Activated CD4-positive, alpha-beta T cell treated with anti-CD3 and anti-CD28 coated beads for 36 hours (primary cell): ENCODE measurements around the gene UNC79. TPM values are rescaled to one million over a fixed set of nuclear protein-coding genes. Genes with fewer than 3 reads are reported as not detected.

Experiments used
- ATAC-seq: fragments of 200-7000 bp; cut with Tn5 transposase; one replicate; pipeline ENCODE4 v1.10.0; 2021; ENCODE audit warnings: mild to moderate bottlenecking, moderate library complexity
- CTCF ChIA-PET: fragments of 350-600 bp; sonication (Branson Sonifier 250); formaldehyde crosslinking; loops from one replicate; lab custom pipeline; 2021; ENCODE audit warnings: antibody characterized with exemption; lab: Charles Lee
- POLR2A ChIA-PET: fragments of 350-600 bp; sonication (Branson Sonifier 250); formaldehyde crosslinking; loops from one replicate; lab custom pipeline; 2021; ENCODE audit warnings: antibody characterized with exemption, inconsistent platforms; lab: Charles Lee
- DNase-seq: peaks from one replicate; pipeline ENCODE4 v3.0.0-alpha.2; 2020
- H3K27ac Mint-ChIP-seq: one replicate; pipeline ENCODE4 v1.8.0; 2021; ENCODE audit warnings: mixed read lengths
- H3K27me3 Mint-ChIP-seq: one replicate; pipeline ENCODE4 v1.8.0; 2021; ENCODE audit warnings: mixed read lengths
- H3K36me3 Mint-ChIP-seq: one replicate; pipeline ENCODE4 v1.8.0; 2021; ENCODE audit warnings: low read depth, mixed read lengths
- H3K4me1 Mint-ChIP-seq: one replicate; pipeline ENCODE4 v1.8.0; 2021; ENCODE audit warnings: mixed read lengths
- H3K4me3 Mint-ChIP-seq: one replicate; pipeline ENCODE4 v1.8.0; 2021; ENCODE audit warnings: mild to moderate bottlenecking, moderate library complexity, mixed read lengths
- H3K9me3 Mint-ChIP-seq: one replicate; pipeline ENCODE4 v1.8.0; 2021; ENCODE audit warnings: low read depth, mixed read lengths
- intact Hi-C, 2 experiments: fragments of 100-400 bp; cut with DNase I in 1 of 2; cut with micrococcal nuclease in 1 of 2; formaldehyde crosslinking; loops; one replicate each; pipeline versions ENCODE4 v1.14.2 to v1.15.1; 2022 to 2024; cut with DNase I, micrococcal nuclease
- total RNA-seq, 2 experiments: library from RNA; stranded (reverse); gene quantifications; one replicate each; pipeline ENCODE4 v1.2.3, GENCODE V29; 2021

The UNC79 gene
- total RNA-seq, 2 experiments from 2014 or later: 0.02 TPM; not detected in 1

GRCh38 chr14:93733231-93733630, 302.5 kb downstream of the UNC79 start:
- POLR2A ChIA-PET: no interaction called here
- Mint-ChIP-seq H3K27ac (no peak overlapping the region), H3K9me3 (no peaks in the 10 kb centered on the region), H3K4me1 (no peaks in the 10 kb centered on the region), H3K27me3 (peaks cover 5% of the 10 kb centered on the region), H3K36me3 (no peaks in the 10 kb centered on the region), H3K4me3 (no peak overlapping the region)
- intact Hi-C loops: no loop called here
- ATAC-seq (no peak), DNase-seq (no peak)
- CTCF ChIA-PET: interaction anchor here (0.6 kb wide), 1 partner anchor 26 kb away, joined by 3 read pairs; no protein-coding TSS in a partner anchor

DNA sequence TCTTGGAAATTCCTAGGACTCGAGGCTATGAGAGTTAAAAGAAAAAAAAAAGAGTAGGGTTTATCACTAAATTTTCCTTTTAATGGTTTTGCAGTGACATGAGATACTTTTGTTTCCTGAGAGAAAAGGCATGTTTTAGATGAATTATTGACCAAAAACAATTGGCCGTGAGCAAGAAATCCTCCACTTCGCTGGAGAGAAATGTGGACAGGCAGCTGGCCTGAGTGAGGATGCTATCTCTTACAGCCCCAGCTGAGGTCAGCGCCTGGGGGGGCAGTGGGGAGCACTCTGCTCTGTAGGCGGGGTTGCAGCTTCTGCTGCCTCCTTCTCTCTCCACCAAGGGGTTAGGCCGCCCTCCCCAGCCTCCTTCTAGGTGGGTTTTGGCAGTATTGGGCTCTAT, 302.9 kb downstream of the UNC79 start:
- Mint-ChIP-seq H3K36me3 (no peaks in the 10 kb centered on the region), H3K27me3 (peaks cover 5% of the 10 kb centered on the region), H3K4me1 (no peaks in the 10 kb centered on the region), H3K4me3 (no peak overlapping the region), H3K27ac (no peak overlapping the region), H3K9me3 (no peaks in the 10 kb centered on the region)
- intact Hi-C loops: no loop called here
- ATAC-seq: no peak
- ChIA-PET POLR2A (no interaction called here), CTCF (interaction anchor here (0.6 kb wide), 1 partner anchor 26 kb away, joined by 3 read pairs; no protein-coding TSS in a partner anchor)
- no peak for DNase-seq

- Mint-ChIP-seq H3K4me3 (no peak overlapping the region), H3K36me3 (no peaks in the 10 kb centered on the region), H3K27ac (no peak overlapping the region), H3K27me3 (peaks cover 5% of the 10 kb centered on the region), H3K4me1 (no peaks in the 10 kb centered on the region), H3K9me3 (no peaks in the 10 kb centered on the region)
- ChIA-PET POLR2A (no interaction called here), CTCF (no interaction called here)
- intact Hi-C loops: no loop called here
- DNase-seq: peak; percentile 34
- ATAC-seq: no peak
These were observed 303.5 kb downstream of the UNC79 start for GRCh38 chr14:93734086-93734822.

DNA sequence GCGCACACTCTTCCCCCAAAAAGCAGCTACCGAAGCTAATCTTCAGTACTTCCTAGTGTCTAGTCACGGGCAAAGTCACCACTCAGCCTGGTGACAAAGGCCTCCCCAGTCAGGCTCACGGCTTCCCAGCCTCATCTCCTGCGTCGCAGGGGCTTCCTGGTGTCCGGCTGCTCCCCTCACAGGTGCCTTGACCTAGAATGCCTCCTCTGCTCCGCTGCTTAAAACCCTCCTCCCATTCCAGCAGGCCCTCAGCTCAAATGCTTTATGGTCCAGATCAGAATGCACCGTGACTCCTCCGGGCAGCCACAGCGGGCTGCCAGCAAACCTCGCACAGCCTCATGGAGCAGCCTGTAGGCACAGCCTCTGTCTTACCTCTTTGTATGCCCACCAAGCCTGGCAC, 304.5 kb downstream of the UNC79 start:
- H3K4me3 Mint-ChIP-seq: no peak overlapping the region
- no peak overlapping the region for H3K27ac Mint-ChIP-seq
- H3K4me1 Mint-ChIP-seq: no peaks in the 10 kb centered on the region
- ChIA-PET POLR2A (no interaction called here), CTCF (no interaction called here)
- H3K36me3 Mint-ChIP-seq: no peaks in the 10 kb centered on the region
- H3K27me3 Mint-ChIP-seq: peaks cover 5% of the 10 kb centered on the region
- DNase-seq (no peak), ATAC-seq (no peak)
- intact Hi-C loops: loop anchor here in 1 of 2 experiments (5.0 kb wide), 1 partner anchor 172 kb away; no protein-coding TSS in a partner anchor
- H3K9me3 Mint-ChIP-seq: no peaks in the 10 kb centered on the region

- DNase-seq (peak; percentile 18), ATAC-seq (no peak)
- no peaks in the 10 kb centered on the region for H3K9me3 Mint-ChIP-seq
- ChIA-PET CTCF (interaction anchor here (0.6 kb wide), 1 partner anchor 391 kb away, joined by 3 read pairs; no protein-coding TSS in a partner anchor), POLR2A (no interaction called here)
- H3K27ac Mint-ChIP-seq: no peak overlapping the region
- peaks cover 3% of the 10 kb centered on the region for H3K27me3 Mint-ChIP-seq
- intact Hi-C loops: loop anchor here in 1 of 2 experiments (5.0 kb wide), 1 partner anchor 171 kb away; no protein-coding TSS in a partner anchor
- H3K4me1 Mint-ChIP-seq: no peaks in the 10 kb centered on the region
- H3K4me3 Mint-ChIP-seq: no peak overlapping the region
- H3K36me3 Mint-ChIP-seq: no peaks in the 10 kb centered on the region
These were observed 305.8 kb downstream of the UNC79 start for GRCh38 chr14:93736378-93737014.

DNA sequence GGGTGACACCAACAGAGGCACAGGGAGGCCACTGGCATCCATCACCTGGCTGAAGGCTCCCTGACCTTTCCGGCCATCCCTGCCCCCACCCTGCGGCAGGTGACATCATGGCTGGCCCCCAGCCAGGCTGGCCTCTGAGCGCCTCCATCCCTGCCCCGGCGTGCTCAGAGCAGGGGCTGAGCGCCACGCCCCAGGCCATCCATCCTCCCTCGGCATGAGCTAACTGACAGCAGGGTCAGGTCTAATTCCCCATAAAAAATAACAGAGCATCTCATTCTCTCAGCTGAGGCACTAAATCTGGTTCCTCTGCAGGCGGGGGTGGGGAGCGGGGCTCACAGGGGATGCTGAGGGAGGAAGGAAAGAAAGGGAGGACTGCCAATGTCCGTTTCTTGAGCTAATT, 306.9 kb downstream of the UNC79 start:
- H3K36me3 Mint-ChIP-seq: no peaks in the 10 kb centered on the region
- H3K4me3 Mint-ChIP-seq: no peak overlapping the region
- H3K9me3 Mint-ChIP-seq: no peaks in the 10 kb centered on the region
- DNase-seq (no peak), ATAC-seq (no peak)
- intact Hi-C loops: loop anchor here in 1 of 2 experiments (5.0 kb wide), 1 partner anchor 170 kb away; no protein-coding TSS in a partner anchor
- H3K4me1 Mint-ChIP-seq: no peaks in the 10 kb centered on the region
- POLR2A ChIA-PET: no interaction called here
- CTCF ChIA-PET: interaction anchor here (0.6 kb wide), 1 partner anchor 37 kb away, joined by 3 read pairs; no protein-coding TSS in a partner anchor
- no peak overlapping the region for H3K27ac Mint-ChIP-seq
- H3K27me3 Mint-ChIP-seq: peaks cover 3% of the 10 kb centered on the region

GRCh38 chr14:93741556-93742230, 311.0 kb downstream of the UNC79 start:
- intact Hi-C loops: no loop called here
- Mint-ChIP-seq H3K36me3 (no peaks in the 10 kb centered on the region), H3K4me1 (no peaks in the 10 kb centered on the region), H3K9me3 (no peaks in the 10 kb centered on the region), H3K27me3 (peaks cover 3% of the 10 kb centered on the region), H3K27ac (no peak overlapping the region), H3K4me3 (no peak overlapping the region)
- CTCF ChIA-PET: interaction anchor here (0.9 kb wide), 1 partner anchor 50 kb away, joined by 3 read pairs; no protein-coding TSS in a partner anchor
- POLR2A ChIA-PET: interaction anchor here (0.7 kb wide), 1 partner anchor 919 kb away, joined by 4 read pairs; no protein-coding TSS in a partner anchor
- no peak for DNase-seq
- ATAC-seq: no peak

DNA sequence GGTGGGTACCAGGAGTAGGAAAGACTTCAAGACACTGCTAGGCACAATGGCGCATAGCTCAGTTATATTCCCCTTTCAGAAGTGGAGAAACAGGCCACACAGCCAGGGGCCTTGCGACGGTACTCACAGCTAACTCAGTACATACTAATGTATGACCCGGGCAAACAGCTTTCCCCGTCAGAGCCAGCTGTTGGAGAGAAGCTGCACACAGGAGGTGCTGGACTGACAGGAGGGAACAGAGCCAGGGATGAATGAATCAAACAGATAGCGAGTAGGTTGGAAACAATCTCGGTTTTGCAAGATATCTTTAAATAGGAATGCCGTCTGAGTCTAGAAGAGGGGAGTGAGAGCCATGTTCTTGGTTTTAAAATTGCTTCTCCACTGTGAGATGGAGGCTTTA, 312.0 kb downstream of the UNC79 start:
- ChIA-PET POLR2A (no interaction called here), CTCF (no interaction called here)
- H3K4me3 Mint-ChIP-seq: no peak overlapping the region
- DNase-seq (no peak), ATAC-seq (no peak)
- H3K9me3 Mint-ChIP-seq: no peaks in the 10 kb centered on the region
- no peaks in the 10 kb centered on the region for H3K27me3 Mint-ChIP-seq
- H3K4me1 Mint-ChIP-seq: no peaks in the 10 kb centered on the region
- H3K27ac Mint-ChIP-seq: no peak overlapping the region
- intact Hi-C loops: no loop called here
- H3K36me3 Mint-ChIP-seq: no peaks in the 10 kb centered on the region

GRCh38 chr14:93743270-93744060, 312.7 kb downstream of the UNC79 start:
- DNase-seq (no peak), ATAC-seq (no peak)
- Mint-ChIP-seq H3K27me3 (no peaks in the 10 kb centered on the region), H3K9me3 (no peaks in the 10 kb centered on the region), H3K27ac (no peak overlapping the region), H3K36me3 (no peaks in the 10 kb centered on the region), H3K4me1 (no peaks in the 10 kb centered on the region), H3K4me3 (no peak overlapping the region)
- CTCF ChIA-PET: no interaction called here
- POLR2A ChIA-PET: no interaction called here
- intact Hi-C loops: no loop called here

DNA sequence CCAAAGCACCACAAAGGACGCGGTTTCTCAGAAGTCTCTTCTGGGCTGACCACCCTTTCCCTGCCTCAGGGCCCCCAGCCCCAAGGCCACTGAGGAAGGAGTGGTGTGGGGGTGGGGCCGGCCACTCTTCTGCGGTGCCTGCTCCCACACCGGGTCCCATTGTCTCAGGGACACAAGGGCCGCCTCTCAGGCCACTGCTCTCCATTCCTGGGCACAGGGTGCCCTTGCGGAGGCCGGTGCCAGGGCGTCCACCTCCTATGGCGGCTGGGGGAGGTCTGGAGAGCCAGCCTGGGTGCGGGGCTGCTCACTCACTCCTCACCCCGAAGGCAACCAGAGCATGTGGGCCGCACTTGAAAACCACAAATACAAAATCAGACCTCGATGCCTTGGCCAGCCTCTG, 313.4 kb downstream of the UNC79 start:
- Mint-ChIP-seq H3K27me3 (no peaks in the 10 kb centered on the region), H3K9me3 (no peaks in the 10 kb centered on the region), H3K4me3 (no peak overlapping the region), H3K4me1 (no peaks in the 10 kb centered on the region), H3K27ac (no peak overlapping the region), H3K36me3 (no peaks in the 10 kb centered on the region)
- POLR2A ChIA-PET: no interaction called here
- intact Hi-C loops: no loop called here
- CTCF ChIA-PET: no interaction called here
- DNase-seq: no peak
- ATAC-seq: no peak

GRCh38 chr14:93744876-93745275, 314.1 kb downstream of the UNC79 start:
- ATAC-seq: no peak
- intact Hi-C loops: no loop called here

More at GRCh38 chr14:93744876-93745275, 314.1 kb downstream of the UNC79 start:
- CTCF ChIA-PET: no interaction called here
- no peak overlapping the region for H3K27ac Mint-ChIP-seq
- no peaks in the 10 kb centered on the region for H3K4me1 Mint-ChIP-seq
- H3K9me3 Mint-ChIP-seq: no peaks in the 10 kb centered on the region
- DNase-seq: no peak
- H3K36me3 Mint-ChIP-seq: no peaks in the 10 kb centered on the region
- no peaks in the 10 kb centered on the region for H3K27me3 Mint-ChIP-seq
- no peak overlapping the region for H3K4me3 Mint-ChIP-seq
- POLR2A ChIA-PET: no interaction called here
